Uterus (tissue), 4 donors: ENCODE measurements around the gene USP35. TPM values are rescaled to one million over a fixed set of nuclear protein-coding genes. Genes with fewer than 3 reads are reported as not detected.

Experiments used
- DNase-seq, 2 donors: peaks; one replicate each; pipeline ENCODE4 v3.0.0-alpha.2; 2019 to 2020
- H3K27ac ChIP-seq, 2 donors: fragments of 200-600 bp; sonication (generic); 1 replicate in 1 of 2; 2 replicates in 1 of 2; pipeline ENCODE4 v1.5.1; 2016 to 2018
- H3K27me3 ChIP-seq, 2 donors: fragments of 200-600 bp; sonication (generic); one replicate each; pipeline ENCODE4 v1.5.1; 2018 to 2019; ENCODE audit warnings: control low read depth in 1 of 2
- H3K36me3 ChIP-seq, 2 donors: fragments of 200-600 bp; sonication (generic); one replicate each; pipeline ENCODE4 v1.5.1; 2019; ENCODE audit warnings: control low read depth in 1 of 2
- H3K4me1 ChIP-seq, 2 donors: fragments of 200-600 bp; sonication (generic); one replicate each; pipeline ENCODE4 v1.5.1; 2018 to 2019; ENCODE audit warnings: control low read depth in 1 of 2
- H3K4me3 ChIP-seq, 2 donors: fragments of 200-600 bp; sonication (generic); 1 replicate in 1 of 2; 2 replicates in 1 of 2; pipeline ENCODE4 v1.5.1; 2018 to 2019; ENCODE audit warnings: mild to moderate bottlenecking in 1 of 2
- H3K9me3 ChIP-seq, 2 donors: fragments of 200-600 bp; sonication (generic); one replicate each; pipeline ENCODE4 v1.5.1; 2019; ENCODE audit warnings: control low read depth in 1 of 2
- CTCF ChIP-seq, 4 experiments: fragments of 200-600 bp in 2 of 4; fragments of 450-650 bp in 2 of 4; sonication (generic) in 2 of 4; IDR thresholded peaks; one replicate each; pipeline ENCODE4 v1.5.1; 2016 to 2019; ENCODE audit warnings: antibody characterized with exemption in 4 of 4, mild to moderate bottlenecking in 2 of 4, moderate library complexity in 1 of 4
- POLR2A ChIP-seq, 2 donors: fragments of 450-650 bp; IDR thresholded peaks; one replicate each; pipeline ENCODE4 v1.6.1; 2016; ENCODE audit warnings: antibody characterized with exemption in 2 of 2, mild to moderate bottlenecking in 1 of 2, moderate library complexity in 1 of 2
- intact Hi-C: fragments of 100-400 bp; cut with DNase I; formaldehyde crosslinking; loops from one replicate; pipeline ENCODE4 v1.15.1; 2023; ENCODE audit warnings: low total_unique reads
- total RNA-seq, 4 donors: library from RNA; depleted of rRNA in 3 of 4; stranded (reverse); fragments of >200 nt in 3 of 4; gene quantifications; one replicate each; pipeline versions ENCODE4 v1.1.0 to v1.2.4, GENCODE V29; 2014 to 2023
- donor health status: DM: yes; HTN: yes; CAD: no.

The USP35 gene
- total RNA-seq, 4 donors from 2014 or later: 5.4 to 25.3 (median 10.3) TPM

GRCh38 chr11:78161962-78162371 is 26.8 kb upstream of the USP35 start:
- DNase-seq: peak; percentile 49 to 67
- Histone ChIP-seq H3K36me3 (no peaks in the 10 kb centered on the region), H3K27ac (no peak overlapping the region), H3K9me3 (no peaks in the 10 kb centered on the region), H3K27me3 (no peaks in the 10 kb centered on the region), H3K4me1 (no peaks in the 10 kb centered on the region), H3K4me3 (no peak overlapping the region)
- intact Hi-C loops: no loop called here
- TF ChIP-seq POLR2A (IDR thresholded peaks at IDR 0.05): no peak
- no peak for TF ChIP-seq CTCF (IDR thresholded peaks at IDR 0.05)

- Histone ChIP-seq H3K27ac (no peak overlapping the region), H3K4me3 (no peak overlapping the region), H3K27me3 (no peaks in the 10 kb centered on the region), H3K9me3 (no peaks in the 10 kb centered on the region), H3K4me1 (no peaks in the 10 kb centered on the region), H3K36me3 (no peaks in the 10 kb centered on the region)
- TF ChIP-seq CTCF (IDR thresholded peaks at IDR 0.05) (no peak), POLR2A (IDR thresholded peaks at IDR 0.05) (no peak)
- intact Hi-C loops: no loop called here
- no peak for DNase-seq
These were observed 24.9 kb upstream of the USP35 start for GRCh38 chr11:78163828-78164227.

- DNase-seq: no peak
- Histone ChIP-seq H3K27me3 (no peaks in the 10 kb centered on the region), H3K9me3 (no peaks in the 10 kb centered on the region), H3K4me1 (no peaks in the 10 kb centered on the region), H3K27ac (no peak overlapping the region), H3K36me3 (no peaks in the 10 kb centered on the region), H3K4me3 (no peak overlapping the region)
- no peak for TF ChIP-seq CTCF (IDR thresholded peaks at IDR 0.05)
- no peak for TF ChIP-seq POLR2A (IDR thresholded peaks at IDR 0.05)
- intact Hi-C loops: no loop called here
These were observed 24.2 kb upstream of the USP35 start for GRCh38 chr11:78164471-78164870.

GRCh38 chr11:78166855-78167469 is 21.8 kb upstream of the USP35 start:
- Histone ChIP-seq H3K36me3 (no peaks in the 10 kb centered on the region), H3K4me1 (no peaks in the 10 kb centered on the region), H3K27me3 (no peaks in the 10 kb centered on the region), H3K27ac (peak overlapping the region; percentile 55 to 69), H3K9me3 (no peaks in the 10 kb centered on the region), H3K4me3 (no peak overlapping the region)
- TF ChIP-seq CTCF (IDR thresholded peaks at IDR 0.05) (no peak), POLR2A (IDR thresholded peaks at IDR 0.05) (no peak)
- intact Hi-C loops: no loop called here
- DNase-seq: peak in 1 of 2 donors; percentile 63

GRCh38 chr11:78168539-78169477 is 19.9 kb upstream of the USP35 start:
- no peaks in the 10 kb centered on the region for H3K9me3 ChIP-seq
- peak; percentile 81 to 85 for DNase-seq
- peak overlapping the region; percentile 78 to 80 for H3K27ac ChIP-seq
- H3K4me1 ChIP-seq: no peaks in the 10 kb centered on the region
- intact Hi-C loops: no loop called here
- no peak for TF ChIP-seq CTCF (IDR thresholded peaks at IDR 0.05)
- TF ChIP-seq POLR2A (IDR thresholded peaks at IDR 0.05): no peak
- H3K4me3 ChIP-seq: no peak overlapping the region
- H3K36me3 ChIP-seq: no peaks in the 10 kb centered on the region
- H3K27me3 ChIP-seq: no peaks in the 10 kb centered on the region
